OCI-LY3 (cell line): ENCODE data around the gene EYS.

Experiments used
- CTCF ChIP-seq: fragments of 200-600, 300-600 bp; sonication (generic); IDR thresholded peaks from 2 replicates; pipeline ENCODE4 v1.5.1; 2014; ENCODE audit warnings: antibody characterized with exemption, low read length, low read depth
- EZH2phosphoT487 ChIP-seq: fragments of 200-600 bp; shearing (Covaris generic); IDR thresholded peaks from 2 replicates; pipeline ENCODE4 v1.6.1; 2018; ENCODE audit warnings: antibody characterized with exemption, mixed run types, low read depth

GRCh38 chr6:63808576-63808975 is 1898.5 kb downstream of the EYS start:
- TF ChIP-seq CTCF = no peak
- TF ChIP-seq EZH2phosphoT487 = no peak
